Measurements from ENCODE around the gene BRIP1. TPM values are rescaled to one million over a fixed set of nuclear protein-coding genes. Genes with fewer than 3 reads are reported as not detected.

Gene BRIP1
- total and polyA plus RNA-seq, 2 donors (not counting 3 experiments of a cell fraction or from before 2014, with no cell fraction given) = 1.8 to 12.1 TPM

- CTCF ChIA-PET = interaction anchor here (0.8 kb wide), 1 partner anchor 50 kb away, joined by 3 read pairs; no protein-coding TSS in a partner anchor
- dilution Hi-C loops (cut with MboI; ENCODE audit: extremely low pct_ligation_motif_present, low sequenced_read_pairs) = no loop called here
- FAIRE-seq = no peak
Observed at GRCh38 chr17:61680921-61681320, 182.4 kb downstream of the BRIP1 start.

GRCh38 chr17:61678339-61678738 is 185.0 kb downstream of the BRIP1 start:
- no TSS peak for BruUV-seq (replicated peaks)
- dilution Hi-C loops (cut with MboI; ENCODE audit: extremely low pct_ligation_motif_present, low sequenced_read_pairs) = no loop called here
- no peaks in the 10 kb centered on the region for H3K9me3 ChIP-seq (replicated peaks; ENCODE audit: control insufficient read depth, insufficient read depth, low read length)
- no peak overlapping the region for H2AFZ ChIP-seq (ENCODE audit: low read depth, low read length)
- H3K27me3 ChIP-seq (ENCODE audit: control insufficient read depth in 2 of 2, insufficient read depth in 2 of 2, low read length in 2 of 2) = no peaks in the 10 kb centered on the region
- POLR2A ChIA-PET = no interaction called here
- no peaks in the 10 kb centered on the region for H3K9me1 ChIP-seq (replicated peaks; ENCODE audit: control insufficient read depth, extremely low read depth, insufficient read depth, low read length)
- DNase-seq (ENCODE audit: low read depth, low spot score) = no peak
- intact Hi-C loops (cut with micrococcal nuclease) = no loop called here
- H3K9ac ChIP-seq (replicated peaks; ENCODE audit: extremely low read depth, insufficient read depth, low read length) = no peak overlapping the region
- no peaks in the 10 kb centered on the region for H3K79me2 ChIP-seq (ENCODE audit: control insufficient read depth, insufficient read depth, low read length)
- FAIRE-seq = no peak
- no peak overlapping the region for H3K4me3 ChIP-seq (replicated peaks in 1 of 3; ENCODE audit: insufficient read depth in 1 of 3, low read depth in 1 of 3, low read length in 3 of 3)
- TF ChIP-seq JUN (IDR thresholded peaks at IDR 0.05; ENCODE audit: borderline replicate concordance, insufficient read depth, insufficient read length, low read depth) (no peak), POLR2A (IDR thresholded peaks at IDR 0.05; ENCODE audit: low read depth, low read length) (no peak), GATA2 (IDR thresholded peaks at IDR 0.05; ENCODE audit: insufficient read depth, insufficient read length, low read depth, low read length) (no peak), FOS (IDR thresholded peaks at IDR 0.05; ENCODE audit: borderline replicate concordance, insufficient read depth, low read length) (no peak), POLR2AphosphoS5 (IDR thresholded peaks at IDR 0.05; ENCODE audit: insufficient read depth, low read depth, low read length) (no peak), MAX (IDR thresholded peaks at IDR 0.05; ENCODE audit: insufficient read depth, insufficient read length) (no peak), EZH2 (IDR thresholded peaks at IDR 0.05; ENCODE audit: borderline replicate concordance, low read depth, low read length, severe bottlenecking) (no peak), MYC (IDR thresholded peaks at IDR 0.05; ENCODE audit: low read depth, low read length) (no peak)
- TF ChIP-seq, protein P1, sequence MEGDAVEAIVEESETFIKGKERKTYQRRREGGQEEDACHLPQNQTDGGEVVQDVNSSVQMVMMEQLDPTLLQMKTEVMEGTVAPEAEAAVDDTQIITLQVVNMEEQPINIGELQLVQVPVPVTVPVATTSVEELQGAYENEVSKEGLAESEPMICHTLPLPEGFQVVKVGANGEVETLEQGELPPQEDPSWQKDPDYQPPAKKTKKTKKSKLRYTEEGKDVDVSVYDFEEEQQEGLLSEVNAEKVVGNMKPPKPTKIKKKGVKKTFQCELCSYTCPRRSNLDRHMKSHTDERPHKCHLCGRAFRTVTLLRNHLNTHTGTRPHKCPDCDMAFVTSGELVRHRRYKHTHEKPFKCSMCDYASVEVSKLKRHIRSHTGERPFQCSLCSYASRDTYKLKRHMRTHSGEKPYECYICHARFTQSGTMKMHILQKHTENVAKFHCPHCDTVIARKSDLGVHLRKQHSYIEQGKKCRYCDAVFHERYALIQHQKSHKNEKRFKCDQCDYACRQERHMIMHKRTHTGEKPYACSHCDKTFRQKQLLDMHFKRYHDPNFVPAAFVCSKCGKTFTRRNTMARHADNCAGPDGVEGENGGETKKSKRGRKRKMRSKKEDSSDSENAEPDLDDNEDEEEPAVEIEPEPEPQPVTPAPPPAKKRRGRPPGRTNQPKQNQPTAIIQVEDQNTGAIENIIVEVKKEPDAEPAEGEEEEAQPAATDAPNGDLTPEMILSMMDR (IDR thresholded peaks at IDR 0.05; ENCODE audit: extremely low read depth in 1 of 2, insufficient read depth in 1 of 2, low read depth in 1 of 2, low read length in 2 of 2) = no peak
- CTCF ChIA-PET = interaction anchor here (0.9 to 1.2 kb wide), 5 partner anchors 9 to 23 kb away, joined by 3 to 4 read pairs (median 3); no protein-coding TSS in a partner anchor
- H4K20me1 ChIP-seq (replicated peaks; ENCODE audit: control insufficient read depth, extremely low read depth, insufficient read depth, low read length) = no peaks in the 10 kb centered on the region
- no peaks in the 10 kb centered on the region for H3K4me1 ChIP-seq (ENCODE audit: control insufficient read depth, extremely low read depth, insufficient read depth, low read length)
- H3K36me3 ChIP-seq (ENCODE audit: control insufficient read depth in 2 of 2, extremely low read depth in 1 of 2, insufficient read depth in 2 of 2, low read length in 2 of 2) = no peaks in the 10 kb centered on the region
- H3K27ac ChIP-seq (ENCODE audit: insufficient read depth, low read depth, low read length) = no peak overlapping the region
- H3K4me2 ChIP-seq (ENCODE audit: insufficient read depth, low read length) = no peak overlapping the region

More at GRCh38 chr17:61680921-61681320, 182.4 kb downstream of the BRIP1 start:
- POLR2A ChIA-PET = interaction anchor here (0.6 kb wide), 1 partner anchor 936 kb away, joined by 8 read pairs; no protein-coding TSS in a partner anchor
- no TSS peak for BruUV-seq (replicated peaks)
- no peak for DNase-seq (ENCODE audit: low read depth, low spot score)
- Histone ChIP-seq H3K4me2 (ENCODE audit: insufficient read depth, low read length) (no peak overlapping the region), H3K9me1 (replicated peaks; ENCODE audit: control insufficient read depth, extremely low read depth, insufficient read depth, low read length) (no peaks in the 10 kb centered on the region), H3K79me2 (ENCODE audit: control insufficient read depth, insufficient read depth, low read length) (no peaks in the 10 kb centered on the region), H3K9ac (replicated peaks; ENCODE audit: extremely low read depth, insufficient read depth, low read length) (no peak overlapping the region), H3K4me1 (ENCODE audit: control insufficient read depth, extremely low read depth, insufficient read depth, low read length) (no peaks in the 10 kb centered on the region), H2AFZ (ENCODE audit: low read depth, low read length) (no peak overlapping the region), H3K9me3 (replicated peaks; ENCODE audit: control insufficient read depth, insufficient read depth, low read length) (no peaks in the 10 kb centered on the region), H3K4me3 (replicated peaks in 1 of 3; ENCODE audit: insufficient read depth in 1 of 3, low read depth in 1 of 3, low read length in 3 of 3) (no peak overlapping the region), H3K27ac (ENCODE audit: insufficient read depth, low read depth, low read length) (no peak overlapping the region), H4K20me1 (replicated peaks; ENCODE audit: control insufficient read depth, extremely low read depth, insufficient read depth, low read length) (no peaks in the 10 kb centered on the region), H3K27me3 (ENCODE audit: control insufficient read depth in 2 of 2, insufficient read depth in 2 of 2, low read length in 2 of 2) (no peaks in the 10 kb centered on the region), H3K36me3 (ENCODE audit: control insufficient read depth in 2 of 2, extremely low read depth in 1 of 2, insufficient read depth in 2 of 2, low read length in 2 of 2) (no peaks in the 10 kb centered on the region)
- TF ChIP-seq FOS (IDR thresholded peaks at IDR 0.05; ENCODE audit: borderline replicate concordance, insufficient read depth, low read length) (no peak), POLR2AphosphoS5 (IDR thresholded peaks at IDR 0.05; ENCODE audit: insufficient read depth, low read depth, low read length) (no peak), JUN (IDR thresholded peaks at IDR 0.05; ENCODE audit: borderline replicate concordance, insufficient read depth, insufficient read length, low read depth) (no peak)
- intact Hi-C loops (cut with micrococcal nuclease) = no loop called here
